Right ventricle myocardium superior (tissue), 1 donor: Measurements from ENCODE around the gene KCNIP4. TPM values are rescaled to one million over a fixed set of nuclear protein-coding genes. Genes with fewer than 3 reads are reported as not detected.
"Not testable (repeated sequence)": the region's sequence is repeated elsewhere in the genome, so short reads cannot be mapped to it uniquely, and the experiment has no call there.

Source experiments
- ATAC-seq: fragments of 200-7000 bp; cut with Tn5 transposase; one replicate; pipeline ENCODE4 v1.9.1; 2020; ENCODE audit warnings: mild to moderate bottlenecking; ENCODE audit not compliant: poor library complexity
- DNase-seq: peaks from one replicate; pipeline ENCODE4 v3.0.0-alpha.2; 2020
- intact Hi-C: fragments of 100-400 bp; cut with DNase I; formaldehyde crosslinking; loops from one replicate; pipeline ENCODE4 v1.11.2; 2022
- total RNA-seq: library from RNA; stranded (reverse); fragmentation: NEBNext Ultra II Directional; extraction: Animal tissue kit (Norgen Biotek cat#: 25700); gene quantifications from one replicate; pipeline ENCODE4 v1.2.1, GENCODE V29; 2021
- donor health status: DM: no; HTN: yes; CAD: no; lungs with severe emphysema.

Gene KCNIP4
- total RNA-seq, 1 donor from 2014 or later: not detected

- DNase-seq (no peak), ATAC-seq (no peak)
- intact Hi-C loops: no loop called here
These were observed 1110.1 kb downstream of the KCNIP4 start for GRCh38 chr4:20838476-20838875.

- intact Hi-C loops: no loop called here
- no peak for DNase-seq
- ATAC-seq: no peak
These were observed 1115.7 kb downstream of the KCNIP4 start for GRCh38 chr4:20832826-20833225.

- no peak for ATAC-seq
- DNase-seq: no peak
- intact Hi-C loops: no loop called here
These were observed 1116.8 kb downstream of the KCNIP4 start for GRCh38 chr4:20831746-20832145.

DNA sequence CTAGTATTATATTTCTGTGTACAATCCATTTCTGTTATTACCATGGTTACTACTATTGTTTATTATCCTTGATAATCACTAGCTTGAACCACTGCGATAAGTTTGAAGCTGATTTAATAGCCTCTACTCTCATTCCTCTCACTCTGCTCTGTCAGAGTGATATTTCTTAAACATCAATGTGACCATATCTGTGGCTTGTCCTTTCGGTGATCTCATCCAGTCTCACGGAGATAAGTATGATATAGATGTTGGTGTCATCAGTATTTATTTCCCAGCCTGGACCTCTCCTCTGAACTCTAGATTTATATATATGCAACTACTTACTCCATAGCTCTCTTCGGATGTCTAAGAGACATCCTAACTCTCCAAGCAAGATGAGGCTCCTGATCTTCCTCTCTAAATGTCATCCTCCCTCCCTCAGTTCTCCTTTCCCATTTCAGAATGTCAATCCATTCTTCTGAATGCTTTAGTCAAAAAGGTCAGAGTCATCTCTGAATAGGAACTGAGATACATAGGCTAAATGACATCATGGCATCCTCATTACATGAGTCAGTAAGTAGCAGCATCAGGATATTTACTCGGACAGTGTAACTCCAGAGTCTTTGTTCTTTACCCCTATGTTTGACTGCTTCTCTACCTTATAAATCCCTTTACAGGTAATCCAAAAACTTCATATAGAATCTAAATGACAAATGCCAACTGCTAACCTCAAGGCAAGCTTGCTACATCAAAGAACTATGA lies 1118.8 kb downstream of the KCNIP4 start:
- DNase-seq (no peak), ATAC-seq (no peak)
- intact Hi-C loops: no loop called here

DNA sequence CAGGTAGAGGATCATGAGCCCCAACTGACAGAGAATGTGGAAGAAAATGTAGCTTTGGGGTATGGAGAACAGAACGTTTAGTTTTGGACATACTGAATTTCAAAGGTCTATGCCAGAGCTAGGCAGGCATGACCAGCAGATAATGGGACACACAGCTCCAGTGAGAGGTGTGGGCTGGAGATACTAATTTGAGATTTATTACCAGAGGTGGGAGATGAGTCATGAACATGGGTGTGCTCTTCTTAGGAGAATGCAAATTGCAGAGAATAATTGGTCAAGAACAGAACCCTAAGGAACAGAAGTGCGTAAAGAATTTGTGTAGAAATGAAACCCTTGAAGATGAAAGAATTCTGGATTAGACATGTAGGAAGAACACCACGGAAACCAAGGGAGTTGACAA lies 1123.1 kb downstream of the KCNIP4 start:
- ATAC-seq (no peak), DNase-seq (no peak)
- intact Hi-C loops: no loop called here

DNA sequence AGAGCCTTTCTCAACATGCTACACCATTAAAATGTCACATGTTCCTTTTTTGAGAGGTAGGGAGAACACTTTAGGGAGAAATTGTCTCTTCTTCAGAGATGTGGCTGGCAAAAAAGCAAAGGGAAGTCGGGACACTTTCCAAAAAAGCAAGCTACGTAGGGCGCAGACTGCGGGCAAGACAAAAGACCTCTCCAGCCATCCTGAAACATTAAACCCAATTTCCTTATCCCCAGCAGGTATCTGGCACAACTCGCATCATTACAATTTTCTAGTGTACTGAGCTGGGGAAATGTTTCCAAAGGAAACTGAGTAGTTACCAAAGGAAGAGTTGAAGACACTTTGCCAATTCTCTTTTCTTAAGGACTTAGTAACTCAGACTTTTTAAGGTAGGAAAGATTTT lies 1132.3 kb downstream of the KCNIP4 start:
- intact Hi-C loops: no loop called here

DNA sequence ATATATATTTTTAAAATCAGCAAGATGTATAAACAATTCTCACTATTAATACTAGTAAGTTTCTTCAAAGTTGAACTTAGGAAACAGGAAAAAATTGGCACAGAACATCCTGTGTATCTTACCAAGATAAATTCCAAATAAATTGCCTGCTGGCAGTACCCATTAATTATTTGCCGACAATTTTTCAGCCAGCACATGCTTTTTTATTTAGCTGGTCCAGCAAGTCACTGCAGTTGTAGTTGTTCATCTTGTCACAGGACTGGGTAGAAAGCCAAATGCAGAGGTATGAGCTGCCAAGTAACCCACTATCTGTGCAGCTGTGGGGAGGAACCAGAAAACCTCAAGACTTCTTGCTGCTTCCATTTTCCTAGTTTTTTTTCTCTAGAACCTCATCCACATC lies 1134.9 kb downstream of the KCNIP4 start:
- DNase-seq (no peak), ATAC-seq (no peak)
- intact Hi-C loops: no loop called here

More for the DNA sequence above, 1132.3 kb downstream of the KCNIP4 start:
- no peak for ATAC-seq
- no peak for DNase-seq

DNA sequence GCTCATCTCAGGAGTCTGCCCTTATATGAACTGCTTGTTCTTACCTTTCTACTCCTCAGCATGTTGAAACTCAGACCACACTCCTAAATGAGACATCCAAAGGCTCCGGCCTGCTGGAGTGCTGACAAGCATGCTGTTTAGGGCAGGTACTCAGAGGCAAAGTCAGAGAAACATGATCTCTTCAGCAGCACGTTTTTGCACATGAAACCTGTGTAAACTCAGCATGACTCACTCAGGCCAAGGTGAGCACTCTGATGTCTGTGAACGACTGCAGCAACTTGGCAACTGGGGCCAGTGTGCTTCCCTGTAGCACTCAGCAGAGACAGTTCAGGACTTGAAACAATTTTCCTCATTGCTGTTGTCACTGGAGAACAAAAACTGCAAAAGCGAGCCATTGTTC lies 1138.8 kb downstream of the KCNIP4 start:
- ATAC-seq: no peak
- no peak for DNase-seq
- intact Hi-C loops: no loop called here

- intact Hi-C loops: no loop called here
- DNase-seq (no peak), ATAC-seq (no peak)
These were observed 1142.9 kb downstream of the KCNIP4 start for GRCh38 chr4:20805716-20806115.

DNA sequence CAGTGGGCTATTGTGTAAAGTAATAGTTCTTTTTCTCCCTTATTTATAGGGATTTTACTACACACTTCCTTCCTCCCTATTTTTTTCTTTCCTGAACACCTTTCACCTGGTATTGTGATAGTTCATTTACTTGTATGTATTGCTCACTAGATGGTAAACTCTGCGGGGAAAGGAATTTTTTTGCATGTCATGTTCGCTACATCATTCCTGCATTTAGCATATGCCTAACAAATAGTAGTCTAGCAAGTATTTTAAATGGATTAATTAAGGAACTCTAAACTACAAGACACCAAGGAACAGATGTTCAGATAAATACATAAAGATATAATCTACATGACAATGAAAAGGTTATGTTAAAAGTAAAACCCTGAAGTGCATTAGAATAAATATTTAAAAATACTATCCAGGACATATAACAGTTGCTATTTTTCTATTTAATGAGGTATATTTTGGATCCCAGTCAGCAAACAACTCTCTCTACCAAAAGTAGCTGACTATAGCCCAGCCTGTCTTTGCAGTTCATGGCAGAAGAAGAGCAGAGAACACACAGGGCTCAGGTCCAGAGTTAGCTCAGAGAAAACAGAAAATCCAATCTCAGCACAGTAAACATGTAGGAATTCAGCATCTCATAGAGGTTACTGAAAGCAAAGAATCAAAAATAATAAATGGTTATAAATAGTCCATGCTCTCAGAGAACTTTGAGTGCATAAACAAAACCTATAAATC lies 1160.5 kb downstream of the KCNIP4 start:
- intact Hi-C loops: no loop called here
- DNase-seq: no peak
- ATAC-seq: no peak

- intact Hi-C loops, ATAC-seq, DNase-seq: not testable (repeated sequence)
These were observed 1165.4 kb downstream of the KCNIP4 start for GRCh38 chr4:20783134-20783533.

DNA sequence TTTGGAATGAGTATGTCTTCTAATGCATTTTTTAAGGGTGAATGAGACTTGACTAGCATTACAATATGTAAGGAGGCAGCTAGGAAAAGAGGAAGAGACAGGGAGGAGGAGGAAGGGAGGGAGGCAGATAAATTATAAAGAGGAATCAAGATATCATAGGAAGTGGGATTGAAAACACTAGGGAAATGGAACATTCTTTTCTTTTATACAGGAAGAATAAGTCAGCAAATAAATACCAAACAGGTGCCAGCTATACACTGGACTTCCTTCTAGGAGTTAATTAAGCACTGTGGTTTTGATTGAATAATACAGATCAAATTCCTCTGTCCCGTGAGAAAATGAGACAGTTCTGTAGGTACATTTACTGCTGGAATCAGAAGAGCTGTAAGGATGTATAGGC lies 1169.7 kb downstream of the KCNIP4 start:
- DNase-seq (no peak), ATAC-seq (no peak)
- intact Hi-C loops: no loop called here

DNA sequence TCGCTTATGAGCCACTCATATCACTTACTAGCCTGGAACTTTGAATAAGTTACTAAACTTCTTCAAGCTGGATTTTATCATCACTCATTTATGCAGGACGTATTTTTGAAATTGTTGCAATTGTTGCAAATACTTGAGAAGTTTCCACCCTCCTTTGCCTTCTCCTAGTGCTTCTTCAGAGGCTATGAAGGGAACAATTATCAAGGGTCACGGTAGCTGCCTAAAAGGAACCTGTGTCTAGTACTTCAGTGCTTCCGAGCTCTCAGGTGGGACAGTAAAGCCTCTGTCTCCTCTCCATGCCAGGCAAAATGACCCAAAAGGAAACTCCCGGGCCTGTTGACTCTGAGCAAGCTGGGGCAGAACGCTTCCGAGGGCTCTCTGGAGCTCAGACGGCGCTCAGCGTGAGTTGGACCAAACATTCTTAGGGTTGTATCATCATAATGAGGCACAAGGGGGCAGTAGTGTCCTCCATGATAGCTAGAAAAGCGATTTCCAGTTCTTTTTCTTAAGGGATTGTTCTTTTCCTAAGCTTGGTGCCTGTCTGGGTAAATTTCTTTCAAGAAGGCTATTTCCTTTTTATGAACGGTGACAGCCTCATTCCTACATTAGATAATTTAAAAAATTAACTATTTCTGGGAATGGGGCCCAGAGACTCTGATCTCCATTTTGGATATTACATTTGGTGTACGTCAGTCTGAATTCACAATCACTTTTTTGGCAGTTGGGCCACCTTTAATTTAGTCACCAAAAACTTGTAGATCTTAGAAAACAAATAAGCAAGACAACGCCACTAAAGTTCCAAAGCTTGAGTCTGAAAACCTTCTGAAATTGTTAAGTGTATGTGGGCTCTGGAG lies 1175.2 kb downstream of the KCNIP4 start:
- ATAC-seq: peak; percentile 43
- intact Hi-C loops: no loop called here
- no peak for DNase-seq

DNA sequence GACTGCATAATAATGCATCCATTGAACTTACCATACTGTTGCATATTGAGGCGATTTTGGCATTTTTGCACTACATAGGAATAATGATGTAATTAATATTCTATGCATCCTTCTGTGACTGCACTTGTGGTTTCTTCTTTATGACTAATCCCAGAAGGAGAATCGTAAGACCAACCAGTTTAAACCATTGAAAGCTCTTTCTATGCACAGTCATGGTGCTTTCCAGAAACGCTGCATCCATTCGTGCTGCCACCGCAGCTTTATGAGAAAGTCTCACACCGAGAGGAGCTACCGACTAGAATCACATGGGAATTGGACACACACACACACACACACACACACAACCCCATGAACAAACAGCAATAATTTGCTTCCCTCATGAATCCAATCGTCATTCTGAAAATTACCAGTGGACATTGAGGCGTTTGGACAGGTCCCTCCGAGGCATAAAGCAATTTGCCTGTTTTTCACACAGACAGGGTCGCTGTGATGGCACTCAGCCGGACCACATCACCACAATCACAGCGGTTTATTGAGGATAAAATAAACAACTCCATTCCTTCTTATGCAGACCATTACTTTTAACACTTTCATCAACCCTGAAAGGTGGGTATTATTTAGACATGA lies 1184.1 kb downstream of the KCNIP4 start:
- DNase-seq: no peak
- no peak for ATAC-seq
- intact Hi-C loops: no loop called here

DNA sequence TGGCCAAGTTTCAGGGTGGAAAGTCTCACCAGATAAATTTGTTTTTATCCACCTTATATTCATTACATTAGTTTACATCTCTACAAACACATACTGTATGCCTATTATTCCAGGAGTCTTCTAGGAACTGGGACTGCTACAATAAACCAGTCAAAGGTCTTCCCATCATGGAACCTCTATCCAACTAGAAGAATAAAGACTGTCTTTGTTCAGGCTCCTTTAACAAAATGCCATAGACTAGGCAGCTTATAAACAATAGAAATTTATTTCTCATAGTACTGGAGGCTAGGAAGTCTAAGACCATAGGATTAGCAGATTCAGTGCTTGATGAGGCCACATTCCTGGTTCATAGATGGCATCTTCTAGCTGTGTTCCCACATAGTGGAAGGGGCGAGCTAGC lies 1186.7 kb downstream of the KCNIP4 start:
- intact Hi-C loops: no loop called here
- DNase-seq (no peak), ATAC-seq (no peak)

GRCh38 chr4:20761382-20761781 lies 1187.2 kb downstream of the KCNIP4 start:
- ATAC-seq: no peak
- intact Hi-C loops: no loop called here

GRCh38 chr4:20760053-20760452 lies 1188.5 kb downstream of the KCNIP4 start:
- intact Hi-C loops: no loop called here
- no peak for ATAC-seq
- DNase-seq: no peak

More at GRCh38 chr4:20761382-20761781, 1187.2 kb downstream of the KCNIP4 start:
- no peak for DNase-seq

DNA sequence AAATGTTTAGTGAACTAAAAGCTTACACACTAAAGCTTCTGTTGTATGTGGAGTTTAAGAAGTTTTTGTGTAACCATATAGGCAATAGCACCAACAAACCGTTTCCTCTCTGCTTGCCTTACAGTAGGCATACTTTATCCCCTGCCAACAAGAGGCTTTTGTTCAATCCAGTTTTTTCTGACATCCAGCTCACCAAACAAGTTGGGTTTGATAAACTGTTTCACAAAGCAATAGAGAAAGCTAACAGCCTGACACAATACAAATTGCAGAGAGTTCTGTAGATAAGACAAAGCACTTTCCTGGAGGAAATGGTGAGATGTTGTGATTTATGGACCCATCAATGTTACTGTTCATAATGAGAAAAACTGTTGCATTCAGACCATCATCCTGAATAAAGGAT lies 1194.5 kb downstream of the KCNIP4 start:
- intact Hi-C loops: no loop called here
- DNase-seq (no peak), ATAC-seq (no peak)

- DNase-seq (no peak), ATAC-seq (no peak)
- intact Hi-C loops: no loop called here
These were observed 1195.9 kb downstream of the KCNIP4 start for GRCh38 chr4:20752641-20753040.
